HG03064 (cell line): Measurements from ENCODE around the gene RARG.

Experiments used
- ATAC-seq: cut with Tn5 transposase; IDR thresholded peaks from one replicate; pipeline ENCODE4 v1.9.1; 2021; ENCODE audit warnings: low read depth; ENCODE audit not compliant: unreplicated experiment

Gene RARG

DNA sequence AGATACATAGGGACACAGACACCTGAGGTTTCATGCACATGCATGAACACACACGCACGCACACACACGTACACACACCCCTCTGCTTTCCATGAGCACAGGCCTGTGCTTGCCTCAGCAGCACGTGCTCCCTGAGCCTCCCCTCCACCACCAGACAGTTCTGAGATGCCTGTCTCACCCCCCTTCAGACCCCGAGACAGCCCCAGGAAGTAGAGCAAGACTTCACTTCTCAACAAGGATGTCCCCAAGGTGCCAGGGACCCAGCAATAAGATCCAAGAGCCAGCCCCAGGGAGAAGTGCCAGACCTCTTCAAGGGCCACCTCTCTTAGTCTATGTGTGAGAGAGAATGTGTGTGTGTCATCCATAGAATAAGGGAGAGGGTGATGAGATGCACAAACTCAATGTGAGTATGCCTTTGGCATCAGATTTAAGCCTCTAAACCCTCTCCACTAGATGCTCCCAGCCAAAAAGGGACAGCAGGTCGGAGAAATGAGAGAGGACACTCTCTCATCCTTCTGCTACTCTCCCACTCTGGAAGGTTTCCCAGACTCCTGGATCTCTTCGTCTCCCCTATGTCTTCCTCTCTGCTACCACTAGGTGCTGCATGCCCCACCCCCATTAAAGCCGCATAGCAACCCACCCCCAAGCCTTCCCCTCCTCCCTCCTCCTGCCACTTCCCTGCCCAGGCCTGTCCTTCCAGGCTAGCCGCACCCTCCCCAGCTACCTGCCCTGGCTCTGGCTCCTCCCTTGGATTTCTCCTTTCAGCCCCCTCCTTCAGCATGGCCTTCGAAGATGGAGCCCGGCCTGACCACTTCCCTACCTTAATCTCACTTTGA is 7.7 kb downstream of the RARG start:
- ATAC-seq: no peak

GRCh38 chr12:53223389-53224060 is 8.5 kb downstream of the RARG start:
- no peak for ATAC-seq

GRCh38 chr12:53222806-53223261 is 9.2 kb downstream of the RARG start:
- ATAC-seq: no peak

DNA sequence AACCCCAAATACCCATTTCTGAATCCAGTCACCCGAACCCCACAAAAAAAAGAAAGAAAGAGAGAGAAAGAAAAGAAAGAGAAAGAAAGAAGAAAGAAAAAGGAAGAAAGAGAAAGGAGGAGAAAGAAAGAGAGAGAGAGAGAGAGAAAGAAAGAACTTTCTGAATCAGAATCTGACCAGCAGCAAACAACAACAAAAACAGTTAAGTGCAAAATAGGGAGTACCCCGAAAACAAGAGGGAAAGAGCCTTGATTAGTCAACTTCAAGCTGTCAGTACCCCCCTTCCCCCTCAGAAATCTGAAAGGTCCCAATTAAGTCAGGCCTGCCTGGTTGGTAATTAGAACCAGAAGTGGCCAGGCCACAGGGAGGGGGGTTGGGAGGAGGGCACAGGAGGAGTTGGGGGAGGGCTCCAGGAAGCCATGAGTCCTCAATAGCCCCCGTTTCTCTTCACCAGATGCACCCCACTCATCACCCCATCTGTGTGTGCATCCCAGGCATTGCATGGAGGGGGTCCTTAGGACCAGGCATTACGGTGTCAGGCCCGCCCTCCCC is 9.8 kb downstream of the RARG start:
- ATAC-seq: no peak

DNA sequence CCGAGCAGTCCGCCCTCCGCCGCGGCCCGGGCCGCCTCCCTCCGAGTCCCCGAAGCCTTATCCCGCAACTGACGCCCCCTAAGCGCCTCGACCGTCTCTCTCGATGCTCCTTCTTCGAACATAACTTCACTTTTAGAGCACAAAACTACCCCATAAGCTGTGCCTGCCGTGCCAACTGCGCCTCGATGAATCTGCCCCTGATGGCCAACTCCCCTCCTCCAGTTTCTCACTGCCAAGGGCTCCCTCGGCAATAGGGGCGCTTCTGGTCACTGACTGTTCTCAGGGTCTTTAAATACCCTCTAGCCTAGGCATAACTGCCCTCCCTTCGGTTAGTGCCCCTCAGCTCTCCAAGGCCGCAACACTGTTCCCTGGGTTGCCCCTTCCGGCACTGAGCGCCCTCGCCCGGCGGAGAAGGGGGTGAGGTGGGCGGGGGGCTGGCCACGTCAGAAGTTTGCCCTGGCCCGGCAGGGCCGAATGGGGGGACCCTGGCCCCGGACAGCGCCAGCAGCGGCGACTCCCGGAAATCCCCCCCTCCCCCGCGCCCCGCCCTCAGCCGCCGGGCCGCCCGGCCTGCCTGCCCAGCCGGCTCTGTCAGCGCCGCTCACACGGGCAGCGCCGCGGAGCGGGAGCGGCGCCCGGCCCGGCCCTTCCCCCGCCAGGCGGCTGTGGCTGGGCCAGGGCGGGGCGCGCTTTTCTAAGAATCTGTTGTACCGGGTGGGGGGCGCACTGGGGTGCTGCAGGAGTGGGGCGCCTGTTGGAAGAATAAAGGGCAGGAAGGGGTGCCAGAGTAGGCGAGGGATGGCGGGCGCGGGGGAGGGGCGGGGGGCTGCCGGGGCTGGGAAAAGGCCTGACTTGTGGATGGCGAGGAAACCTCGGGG is 10.6 kb downstream of the RARG start:
- ATAC-seq: peak; percentile 40

DNA sequence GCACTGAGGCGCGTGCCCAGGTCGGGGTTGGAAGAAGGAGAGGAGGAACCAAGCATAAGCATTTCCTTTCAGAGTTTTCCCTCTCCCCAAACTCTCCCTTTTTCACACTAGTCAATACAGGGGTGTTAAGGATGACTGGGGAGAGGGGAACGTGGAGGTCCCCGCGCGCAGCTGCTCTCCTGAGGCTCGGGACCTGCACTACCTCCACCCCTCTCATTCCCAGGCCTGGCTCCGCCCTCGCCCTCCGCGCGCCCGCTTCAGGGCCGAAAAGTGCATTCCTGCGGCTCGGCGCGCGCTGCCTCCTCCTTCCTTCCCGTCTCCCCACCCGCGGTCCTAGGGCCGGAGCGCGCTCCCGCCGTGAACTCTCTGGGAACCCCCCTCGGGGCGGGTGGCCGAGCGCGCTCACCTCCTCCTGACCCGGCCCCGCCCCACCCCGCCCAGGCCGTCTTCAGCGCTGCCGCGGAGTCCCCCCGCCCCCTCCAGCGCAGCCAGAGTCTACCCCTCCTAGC is 11.3 kb downstream of the RARG start:
- ATAC-seq: peak; percentile 48

DNA sequence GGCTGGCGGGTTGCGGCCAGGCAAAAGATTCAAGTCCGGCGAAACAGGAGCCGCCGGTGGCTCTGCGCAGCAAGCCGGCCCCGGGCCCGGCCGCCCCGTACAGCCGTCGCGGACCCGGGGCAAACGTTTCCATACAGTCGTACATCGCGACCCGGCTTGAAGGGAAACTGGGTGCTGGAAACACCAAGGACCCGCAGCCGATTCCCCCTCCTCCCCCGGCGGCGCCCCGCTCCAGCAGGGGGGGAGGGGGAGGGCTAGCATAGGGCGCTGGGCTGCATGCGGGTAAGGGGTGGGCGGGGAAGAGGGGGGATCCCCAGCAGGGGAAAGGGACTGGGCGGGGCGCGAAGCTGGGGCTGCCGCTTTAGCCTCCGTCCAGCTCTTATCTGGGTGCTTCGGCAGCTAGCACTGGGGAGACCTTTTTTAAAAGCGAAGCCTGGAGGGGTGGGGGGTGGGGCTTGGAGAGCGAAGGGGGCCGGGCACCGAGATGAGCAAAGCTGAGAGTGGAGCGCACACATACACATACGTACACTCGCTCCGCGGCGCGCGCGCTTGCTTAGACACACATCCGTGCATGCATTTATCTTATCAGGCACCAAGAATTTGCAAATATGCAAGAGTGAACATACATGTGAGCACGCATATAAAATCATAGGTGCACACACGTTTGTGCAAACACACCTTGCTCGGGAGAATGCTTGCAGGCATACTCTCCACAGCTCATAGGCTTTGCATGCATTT is 11.9 kb downstream of the RARG start:
- ATAC-seq: peak; percentile 17

DNA sequence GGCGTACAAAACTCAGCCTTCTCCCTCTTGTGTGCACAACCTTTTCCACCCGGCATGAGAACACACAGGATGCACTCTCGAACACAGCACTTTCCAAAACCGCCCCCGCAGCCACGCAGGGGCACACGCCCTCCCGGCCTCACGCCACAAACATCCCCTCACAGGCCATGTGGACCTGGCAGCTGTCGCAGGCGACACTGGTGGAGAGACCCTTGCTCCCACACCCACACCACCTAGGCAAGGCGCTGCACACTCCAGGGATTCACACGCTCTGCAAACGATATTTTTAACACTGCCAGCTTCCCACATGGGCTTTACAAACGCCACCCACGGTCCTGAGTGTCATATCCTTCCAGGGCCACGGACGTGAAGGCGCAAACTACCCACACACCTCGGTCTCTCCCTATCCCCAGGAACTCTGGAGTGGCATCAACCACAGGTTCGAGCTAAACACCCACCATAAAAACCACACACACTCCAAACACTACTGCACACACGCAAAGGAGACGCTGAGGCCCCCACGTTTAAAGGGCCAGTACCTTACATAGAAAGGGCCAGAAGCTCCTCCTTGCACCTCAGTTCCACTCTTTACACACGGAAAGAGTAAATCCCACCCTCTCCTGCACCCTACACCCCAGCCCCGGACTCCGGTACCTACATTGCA is 12.6 kb downstream of the RARG start:
- no peak for ATAC-seq

DNA sequence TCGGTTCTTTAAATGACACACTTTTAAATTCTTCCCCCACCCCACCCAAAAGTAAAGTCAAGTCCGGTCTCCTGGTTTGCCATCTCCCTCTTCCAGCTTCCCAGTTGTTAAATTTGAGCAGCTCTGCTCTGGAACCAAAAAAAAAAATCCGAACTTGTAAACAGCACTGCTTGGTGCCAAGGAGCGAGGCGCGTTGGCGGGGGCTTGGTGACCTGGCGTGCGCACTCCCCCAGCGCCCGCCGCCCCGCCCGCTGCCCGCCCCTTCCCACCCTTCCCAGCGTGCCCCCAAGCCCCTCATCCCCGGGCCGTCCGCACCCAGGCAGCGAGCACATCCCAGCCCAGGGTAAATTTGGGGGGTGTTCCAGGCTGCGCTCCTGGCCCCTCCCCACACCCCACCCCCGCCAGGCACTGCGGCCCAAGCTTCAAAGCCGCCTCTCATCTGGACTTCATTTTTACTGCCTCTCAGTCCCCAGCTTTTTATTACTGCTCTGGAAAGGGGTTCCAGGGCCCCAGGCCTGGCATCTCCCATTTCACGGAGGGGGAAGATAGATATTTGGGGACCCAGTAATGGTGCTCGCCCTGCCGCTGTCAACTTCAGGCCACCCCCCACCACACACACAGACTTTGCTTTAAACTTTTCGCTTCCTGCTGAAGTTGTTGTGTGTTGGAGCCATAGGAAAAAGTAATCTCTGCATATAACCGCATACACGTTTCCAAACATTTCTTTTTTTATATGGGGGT is 13.3 kb downstream of the RARG start:
- ATAC-seq: no peak

DNA sequence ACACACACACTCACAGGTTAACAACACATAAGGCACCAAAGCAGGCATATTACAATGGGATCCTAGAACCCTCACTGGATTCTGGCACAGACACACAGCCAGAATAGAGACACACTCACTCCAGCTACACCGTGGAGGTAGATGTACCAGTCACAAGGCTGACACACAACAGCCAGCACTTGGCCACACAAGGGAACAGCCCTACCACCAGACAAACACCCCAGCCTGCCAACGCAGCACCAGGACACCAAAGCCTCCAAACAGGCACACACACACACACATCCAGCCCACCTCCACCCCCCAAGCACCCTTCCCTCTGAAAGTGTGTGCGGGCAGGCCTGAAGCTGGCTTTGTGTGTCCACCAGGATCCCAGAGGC is 14.1 kb downstream of the RARG start:
- no peak for ATAC-seq

DNA sequence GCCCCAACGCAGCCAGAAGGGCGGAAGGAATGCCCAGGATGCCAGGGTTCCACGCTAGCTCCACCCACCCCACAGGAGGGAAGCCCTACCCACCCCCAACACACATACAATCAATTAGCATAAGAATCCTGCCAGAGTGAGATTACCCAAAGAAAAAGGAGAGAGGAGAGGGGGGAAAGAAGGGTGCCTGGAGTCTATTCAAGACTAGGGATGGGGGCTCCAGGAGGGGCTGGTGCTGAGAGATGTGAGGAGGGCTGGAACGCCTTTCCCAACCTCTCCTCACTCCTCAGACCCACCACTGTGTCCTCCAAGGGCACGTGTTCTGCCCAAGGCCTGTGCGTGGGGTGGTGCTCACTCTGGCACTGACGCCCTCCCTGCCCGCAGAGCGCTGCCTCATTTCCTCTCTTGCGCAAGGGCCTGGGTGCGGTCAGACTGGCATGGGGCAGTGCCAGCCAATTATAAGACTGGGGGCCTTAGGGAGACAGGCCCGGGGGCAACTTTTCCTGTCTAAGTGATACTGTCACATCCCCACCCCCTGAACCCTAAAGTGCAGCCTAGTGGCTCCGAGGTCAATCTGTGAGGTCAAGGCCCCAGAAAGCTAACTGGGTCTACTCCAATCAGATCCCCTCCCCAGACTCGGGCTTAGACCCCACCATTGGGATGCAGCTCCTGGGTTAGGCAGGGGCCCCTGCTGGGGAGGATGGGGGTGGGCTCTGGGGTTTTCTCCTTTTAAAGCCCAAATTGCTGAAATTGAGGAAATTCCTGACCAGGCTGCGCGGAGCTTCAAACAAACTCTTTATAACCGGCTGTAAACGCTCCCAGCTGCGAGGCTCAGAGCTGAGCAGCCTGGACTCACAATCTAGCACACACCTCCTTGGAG is 14.7 kb downstream of the RARG start:
- no peak for ATAC-seq

DNA sequence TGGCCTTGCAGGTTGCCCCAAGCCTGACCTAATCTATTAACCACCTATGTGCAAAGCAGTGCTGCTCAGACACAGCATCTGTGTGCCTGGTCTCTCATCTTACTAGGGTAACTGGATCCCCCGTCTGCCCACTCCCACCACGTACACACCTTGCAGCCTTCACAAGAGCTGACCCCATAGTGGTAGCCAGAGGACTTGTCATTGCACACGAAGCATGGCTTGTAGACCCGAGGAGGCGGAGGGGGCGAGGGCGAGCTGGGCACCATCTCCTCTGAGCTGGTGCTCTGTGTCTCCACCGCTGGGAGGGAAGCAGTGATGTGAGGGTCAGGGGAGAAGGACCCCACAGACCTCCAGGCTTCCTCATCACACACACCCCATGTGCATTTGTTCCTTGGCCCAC is 16.5 kb downstream of the RARG start:
- no peak for ATAC-seq

GRCh38 chr12:53214687-53215455 is 17.1 kb downstream of the RARG start:
- no peak for ATAC-seq

GRCh38 chr12:53214221-53214620 is 17.8 kb downstream of the RARG start:
- ATAC-seq: no peak

- no peak for ATAC-seq
Observed at GRCh38 chr12:53213348-53213747, 18.7 kb downstream of the RARG start.

- no peak for ATAC-seq
Observed at GRCh38 chr12:53212931-53213330, 19.1 kb downstream of the RARG start.
